ENCODE data around the gene UNKL.

GRCh38 chr16:1422076-1422475 is 7.6 kb upstream of the UNKL start:
- no peak for TF ChIP-seq CTCF (IDR thresholded peaks at IDR 0.05 in 8 of 11, conservative IDR thresholded peaks at IDR 0.05 in 3 of 11)
- no peak for TF ChIP-seq POLR2A (IDR thresholded peaks at IDR 0.05)
